Panc1 (cell line): ENCODE results near the gene PLXNB1.

ENCODE experiments used
- CTCF ChIP-seq: fragments of 450-650 bp; IDR thresholded peaks from 2 replicates; pipeline ENCODE4 v1.5.1; 2017; ENCODE audit warnings: mild to moderate bottlenecking
- POLR2AphosphoS5 ChIP-seq: IDR thresholded peaks from 2 replicates; pipeline ENCODE4 v1.6.1; 2012; ENCODE audit warnings: mild to moderate bottlenecking, low read depth, low read length, moderate library complexity

GRCh38 chr3:48356419-48356818 is 73.5 kb downstream of the PLXNB1 start:
- TF ChIP-seq CTCF (no peak), POLR2AphosphoS5 (no peak)
